Thyroid gland (tissue), 4 donors: ENCODE results near the gene PHGDH. TPM values are rescaled to one million over a fixed set of nuclear protein-coding genes. Genes with fewer than 3 reads are reported as not detected.

Experiments used
- DNase-seq, 2 donors: peaks; one replicate each; pipeline ENCODE4 v3.0.0-alpha.2; 2019
- H3K27ac ChIP-seq, 3 donors: fragments of 200-600 bp; sonication (generic); 1 replicate in 2 of 3; 2 replicates in 1 of 3; pipeline ENCODE4 v1.5.1; 2016 to 2019; ENCODE audit warnings: mild to moderate bottlenecking in 1 of 3, moderate library complexity in 1 of 3
- H3K27me3 ChIP-seq: fragments of 200-600 bp; sonication (generic); one replicate; pipeline ENCODE4 v1.5.1; 2019
- H3K36me3 ChIP-seq, 2 donors: fragments of 200-600 bp; sonication (generic); one replicate each; pipeline ENCODE4 v1.5.1; 2016 to 2019
- H3K4me1 ChIP-seq, 2 donors: fragments of 200-600 bp; sonication (generic); one replicate each; pipeline ENCODE4 v1.5.1; 2017 to 2019
- H3K4me3 ChIP-seq, 3 donors: fragments of 200-600 bp; sonication (generic); replicated peaks in 1 of 3; 1 replicate in 2 of 3; 2 replicates in 1 of 3; pipeline ENCODE4 v1.5.1; 2016; ENCODE audit warnings: mild to moderate bottlenecking in 1 of 3
- H3K9me3 ChIP-seq: fragments of 200-600 bp; sonication (generic); one replicate; pipeline ENCODE4 v1.5.1; 2017
- POLR2A ChIP-seq, 2 donors: fragments of 450-650 bp; IDR thresholded peaks; one replicate each; pipeline ENCODE4 v1.6.1; 2017; ENCODE audit warnings: antibody characterized with exemption in 2 of 2, mild to moderate bottlenecking in 2 of 2, moderate library complexity in 1 of 2
- WGBS, 2 donors: methylation state at CpG; one replicate each; pipeline ENCODE4 v1.1.5; 2017; 5-methylcytosine and 5-hydroxymethylcytosine counted together
- intact Hi-C: fragments of 100-400 bp; cut with DNase I; formaldehyde crosslinking; loops from one replicate; pipeline ENCODE4 v1.15.1; 2023
- total RNA-seq, 4 donors: library from RNA; depleted of rRNA; stranded (reverse); fragments of >200 nt; gene quantifications; one replicate each; pipeline ENCODE4 v1.2.3, GENCODE V29; 2016
- TF ChIP-seq, protein P1 (sequence below), 6 experiments: fragments of 200-600 bp in 3 of 6; fragments of 450-650 bp in 3 of 6; sonication (generic) in 3 of 6; IDR thresholded peaks; one replicate each; pipeline ENCODE4 v1.5.1; 2016 to 2019; ENCODE audit warnings: antibody characterized with exemption in 6 of 6, mild to moderate bottlenecking in 2 of 6, inconsistent platforms in 1 of 6, moderate library complexity in 1 of 6

The PHGDH gene
- total RNA-seq, 4 donors from 2014 or later = 36.0 to 308 (median 102) TPM

DNA sequence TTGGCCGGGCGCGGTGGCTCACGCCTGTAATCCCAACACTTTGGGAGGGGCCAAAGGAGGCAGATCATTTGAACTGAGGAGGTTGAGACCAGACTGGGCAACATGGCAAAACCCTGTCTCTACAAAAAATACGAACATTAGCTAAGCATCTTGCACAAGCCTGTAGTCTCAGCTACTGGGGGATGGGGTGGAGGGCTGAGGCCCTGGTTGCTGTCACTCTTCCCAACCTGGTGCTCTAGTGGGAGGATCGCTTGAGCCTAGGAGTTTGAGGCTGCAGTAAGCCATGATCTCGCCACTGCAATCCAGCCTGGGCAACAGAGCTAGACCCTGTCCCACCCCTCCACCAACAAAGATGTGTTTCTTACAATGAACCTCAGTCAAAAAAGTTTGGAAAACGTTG, 2.8 kb downstream of the PHGDH start:
- H3K4me1 ChIP-seq = peaks cover 12 to 18% of the 10 kb centered on the region in 2 donors

DNA sequence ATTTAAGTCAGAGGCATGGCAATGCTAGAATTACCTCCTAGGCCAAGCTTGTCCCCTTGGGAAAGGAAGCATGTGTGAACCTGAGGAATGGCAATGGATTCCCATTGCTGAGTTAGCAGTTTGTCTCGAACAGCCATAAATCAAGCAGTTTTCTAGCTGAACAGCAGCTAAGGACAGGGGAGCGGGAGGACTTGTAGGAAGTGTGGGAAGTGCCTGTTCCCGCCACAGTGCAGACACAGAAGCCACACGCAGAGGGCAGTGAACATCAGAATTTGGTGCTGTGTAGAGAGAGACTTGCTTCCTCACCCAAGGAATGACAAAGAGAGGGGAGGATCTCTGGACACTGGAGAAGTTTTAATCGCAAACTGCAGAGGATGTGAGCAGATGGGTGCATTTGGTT, 3.8 kb downstream of the PHGDH start:
- no peak overlapping the region for H3K27ac ChIP-seq
- intact Hi-C loops = no loop called here

More for the DNA sequence above, 2.8 kb downstream of the PHGDH start:
- 88% methylated on average over 8 of the region's 8 CpGs for WGBS, 2 donors
- H3K4me3 ChIP-seq = no peak overlapping the region
- DNase-seq = no peak
- no peaks in the 10 kb centered on the region for H3K36me3 ChIP-seq
- TF ChIP-seq, protein P1, sequence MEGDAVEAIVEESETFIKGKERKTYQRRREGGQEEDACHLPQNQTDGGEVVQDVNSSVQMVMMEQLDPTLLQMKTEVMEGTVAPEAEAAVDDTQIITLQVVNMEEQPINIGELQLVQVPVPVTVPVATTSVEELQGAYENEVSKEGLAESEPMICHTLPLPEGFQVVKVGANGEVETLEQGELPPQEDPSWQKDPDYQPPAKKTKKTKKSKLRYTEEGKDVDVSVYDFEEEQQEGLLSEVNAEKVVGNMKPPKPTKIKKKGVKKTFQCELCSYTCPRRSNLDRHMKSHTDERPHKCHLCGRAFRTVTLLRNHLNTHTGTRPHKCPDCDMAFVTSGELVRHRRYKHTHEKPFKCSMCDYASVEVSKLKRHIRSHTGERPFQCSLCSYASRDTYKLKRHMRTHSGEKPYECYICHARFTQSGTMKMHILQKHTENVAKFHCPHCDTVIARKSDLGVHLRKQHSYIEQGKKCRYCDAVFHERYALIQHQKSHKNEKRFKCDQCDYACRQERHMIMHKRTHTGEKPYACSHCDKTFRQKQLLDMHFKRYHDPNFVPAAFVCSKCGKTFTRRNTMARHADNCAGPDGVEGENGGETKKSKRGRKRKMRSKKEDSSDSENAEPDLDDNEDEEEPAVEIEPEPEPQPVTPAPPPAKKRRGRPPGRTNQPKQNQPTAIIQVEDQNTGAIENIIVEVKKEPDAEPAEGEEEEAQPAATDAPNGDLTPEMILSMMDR (IDR thresholded peaks at IDR 0.05) = no peak
- no peak for TF ChIP-seq POLR2A (IDR thresholded peaks at IDR 0.05)
- no peak overlapping the region for H3K27ac ChIP-seq
- H3K9me3 ChIP-seq = no peaks in the 10 kb centered on the region
- H3K27me3 ChIP-seq = no peaks in the 10 kb centered on the region
- intact Hi-C loops = no loop called here

DNA sequence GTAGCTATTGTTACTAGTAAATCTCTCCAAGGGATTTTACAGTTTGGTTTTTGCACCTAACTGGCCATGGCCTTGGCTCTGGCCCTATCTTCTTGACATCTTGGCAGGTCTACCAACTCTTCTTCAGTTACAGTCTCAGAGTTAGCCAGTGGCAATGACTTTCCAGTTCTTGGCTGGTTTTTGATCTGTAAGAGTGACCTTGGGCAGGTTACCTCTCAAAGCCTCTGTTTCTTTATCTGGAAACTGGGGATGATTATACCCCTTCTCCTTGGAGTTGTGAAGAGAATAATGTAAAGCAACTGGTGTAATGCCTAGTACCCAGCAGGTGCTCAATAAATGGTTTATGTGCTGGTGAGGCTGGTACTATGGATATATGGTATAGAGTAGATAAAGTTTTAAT, 6.7 kb downstream of the PHGDH start:
- Histone ChIP-seq H3K9me3 (no peaks in the 10 kb centered on the region), H3K27me3 (no peaks in the 10 kb centered on the region), H3K4me3 (no peak overlapping the region), H3K4me1 (peaks cover 8 to 9% of the 10 kb centered on the region in 2 donors), H3K27ac (no peak overlapping the region), H3K36me3 (no peaks in the 10 kb centered on the region)
- TF ChIP-seq, protein P1 (IDR thresholded peaks at IDR 0.05) = no peak
- no peak for TF ChIP-seq POLR2A (IDR thresholded peaks at IDR 0.05)
- DNase-seq = no peak
- intact Hi-C loops = no loop called here

More for the DNA sequence above, 3.8 kb downstream of the PHGDH start:
- peak in 1 of 2 donors; percentile 20 for DNase-seq
- 57 to 67% methylated on average over 5 of the region's 5 CpGs for WGBS, 2 donors
- H3K4me3 ChIP-seq = no peak overlapping the region
- no peaks in the 10 kb centered on the region for H3K36me3 ChIP-seq
- H3K4me1 ChIP-seq = peaks cover 12 to 18% of the 10 kb centered on the region in 2 donors
- TF ChIP-seq, protein P1 (IDR thresholded peaks at IDR 0.05) = no peak
- TF ChIP-seq POLR2A (IDR thresholded peaks at IDR 0.05) = no peak
- H3K9me3 ChIP-seq = no peaks in the 10 kb centered on the region
- H3K27me3 ChIP-seq = no peaks in the 10 kb centered on the region

DNA sequence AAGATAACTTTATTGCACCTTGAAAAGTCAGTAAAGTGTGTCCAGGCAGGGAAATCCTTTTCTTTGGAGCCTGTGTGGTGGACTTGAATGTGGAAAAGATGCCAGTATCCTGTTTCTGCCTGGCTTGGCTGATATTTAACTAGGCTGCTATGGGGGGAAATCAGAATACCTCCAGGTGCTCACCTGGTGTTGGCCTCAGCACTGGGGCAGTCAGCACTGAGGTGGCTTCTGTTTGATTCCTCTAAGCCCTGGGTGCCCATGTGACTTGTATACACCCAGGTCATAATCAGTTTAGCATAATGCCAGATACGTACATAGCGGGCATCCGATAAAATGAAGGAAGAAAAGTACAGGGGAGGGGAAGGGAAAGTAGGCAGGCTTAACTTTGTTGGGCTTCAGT, 7.2 kb downstream of the PHGDH start:
- no peak for DNase-seq
- peaks cover 3 to 4% of the 10 kb centered on the region in 2 donors for H3K4me1 ChIP-seq
- 99% methylated on average over 3 of the region's 3 CpGs for WGBS, 2 donors
- no peak for TF ChIP-seq POLR2A (IDR thresholded peaks at IDR 0.05)
- TF ChIP-seq, protein P1 (IDR thresholded peaks at IDR 0.05) = no peak
- no peaks in the 10 kb centered on the region for H3K36me3 ChIP-seq
- H3K9me3 ChIP-seq = no peaks in the 10 kb centered on the region
- no peak overlapping the region for H3K4me3 ChIP-seq
- intact Hi-C loops = no loop called here
- H3K27ac ChIP-seq = no peak overlapping the region
- no peaks in the 10 kb centered on the region for H3K27me3 ChIP-seq

DNA sequence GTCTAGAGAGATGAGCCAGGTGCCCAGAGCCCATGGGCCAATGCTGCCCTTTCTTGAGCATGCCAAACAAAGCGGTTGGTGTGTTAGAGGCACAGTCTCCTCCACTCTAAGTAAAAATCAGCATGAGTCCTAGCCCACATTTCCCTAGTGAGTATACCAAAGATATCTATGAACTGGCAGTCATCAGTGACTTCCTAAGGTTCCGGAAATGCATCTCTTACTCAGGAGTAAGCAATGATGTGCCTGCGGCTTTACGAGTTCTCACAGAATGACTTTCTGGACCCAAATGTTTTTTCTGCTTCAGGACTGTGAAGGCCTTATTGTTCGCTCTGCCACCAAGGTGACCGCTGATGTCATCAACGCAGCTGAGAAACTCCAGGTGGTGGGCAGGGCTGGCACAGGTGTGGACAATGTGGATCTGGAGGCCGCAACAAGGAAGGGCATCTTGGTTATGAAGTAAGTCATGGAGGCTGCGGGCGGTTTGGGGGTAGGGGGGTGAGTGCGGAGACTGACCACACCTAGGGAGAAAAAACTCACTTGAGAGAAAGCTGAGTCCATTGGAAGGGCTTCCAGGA, 9.2 kb downstream of the PHGDH start:
- Histone ChIP-seq H3K36me3 (no peaks in the 10 kb centered on the region), H3K4me1 (no peaks in the 10 kb centered on the region), H3K27me3 (no peaks in the 10 kb centered on the region), H3K27ac (no peak overlapping the region), H3K9me3 (no peaks in the 10 kb centered on the region), H3K4me3 (no peak overlapping the region)
- no peak for DNase-seq
- intact Hi-C loops = no loop called here
- WGBS, 2 donors = 97 to 98% methylated on average over 11 of the region's 11 CpGs
- no peak for TF ChIP-seq POLR2A (IDR thresholded peaks at IDR 0.05)
- TF ChIP-seq, protein P1 (IDR thresholded peaks at IDR 0.05) = no peak
